HG03460 (cell line): Measurements from ENCODE around the gene SIPA1L3.

Experiments used
- ATAC-seq: cut with Tn5 transposase; IDR thresholded peaks from one replicate; pipeline ENCODE4 v1.9.1; 2021; ENCODE audit not compliant: unreplicated experiment

SIPA1L3 gene

DNA sequence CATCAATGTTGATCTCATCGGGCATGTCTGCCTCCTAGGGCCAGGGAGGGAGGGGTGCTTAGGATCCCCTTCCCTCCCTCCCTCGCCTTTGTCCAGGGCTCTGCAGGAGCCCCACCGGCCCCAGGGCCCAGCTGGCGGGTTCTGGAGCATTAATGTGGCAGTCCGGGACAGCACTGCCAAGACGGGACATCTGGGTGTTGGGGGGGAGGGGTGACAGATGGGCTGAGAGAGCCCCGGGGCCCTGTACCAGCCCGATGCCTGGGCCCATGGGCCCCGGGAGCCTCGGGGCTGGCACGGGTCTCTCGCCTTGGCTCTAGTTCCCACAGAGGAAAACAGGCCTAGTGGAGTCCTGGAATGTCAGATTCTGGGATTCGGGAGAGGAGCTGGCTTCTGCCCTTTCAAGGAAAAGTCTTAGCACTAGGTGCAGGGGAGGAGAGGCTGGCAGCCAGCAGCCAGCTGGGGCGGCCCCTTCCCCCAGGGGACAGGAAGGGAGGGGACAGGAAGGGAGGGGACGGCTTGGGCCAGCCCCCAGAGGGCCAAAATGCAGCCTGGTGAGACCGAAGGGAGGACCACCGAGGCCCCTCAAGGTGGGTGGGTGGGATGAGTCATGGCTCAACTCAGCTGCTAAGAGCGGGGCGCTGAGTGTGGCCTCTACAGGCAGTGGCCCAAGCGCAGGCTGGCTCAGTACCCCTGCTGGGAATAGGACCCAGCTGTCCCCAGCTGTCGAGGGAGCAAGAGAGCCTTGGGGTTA lies 346.1 kb downstream of the SIPA1L3 start:
- no peak for ATAC-seq

DNA sequence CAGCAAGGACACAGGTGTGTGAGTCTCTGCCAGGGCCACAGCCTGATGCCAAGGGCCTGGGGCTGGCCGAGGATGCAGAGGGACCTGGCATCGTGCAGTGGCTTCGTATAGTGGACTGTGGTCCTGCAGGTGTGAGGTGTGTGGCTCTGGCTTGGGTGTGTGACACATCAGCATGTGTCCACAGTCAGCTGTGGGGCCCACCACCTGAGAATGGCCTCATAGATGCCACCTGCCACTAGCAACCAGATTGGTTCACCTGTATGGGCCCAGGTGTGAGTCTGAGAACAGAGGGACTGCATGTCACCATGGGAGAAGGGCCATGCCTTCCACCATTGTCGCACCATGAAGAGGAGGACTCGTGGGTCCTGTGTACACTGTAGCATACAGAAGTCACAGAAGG lies 346.8 kb downstream of the SIPA1L3 start:
- ATAC-seq, result no peak

DNA sequence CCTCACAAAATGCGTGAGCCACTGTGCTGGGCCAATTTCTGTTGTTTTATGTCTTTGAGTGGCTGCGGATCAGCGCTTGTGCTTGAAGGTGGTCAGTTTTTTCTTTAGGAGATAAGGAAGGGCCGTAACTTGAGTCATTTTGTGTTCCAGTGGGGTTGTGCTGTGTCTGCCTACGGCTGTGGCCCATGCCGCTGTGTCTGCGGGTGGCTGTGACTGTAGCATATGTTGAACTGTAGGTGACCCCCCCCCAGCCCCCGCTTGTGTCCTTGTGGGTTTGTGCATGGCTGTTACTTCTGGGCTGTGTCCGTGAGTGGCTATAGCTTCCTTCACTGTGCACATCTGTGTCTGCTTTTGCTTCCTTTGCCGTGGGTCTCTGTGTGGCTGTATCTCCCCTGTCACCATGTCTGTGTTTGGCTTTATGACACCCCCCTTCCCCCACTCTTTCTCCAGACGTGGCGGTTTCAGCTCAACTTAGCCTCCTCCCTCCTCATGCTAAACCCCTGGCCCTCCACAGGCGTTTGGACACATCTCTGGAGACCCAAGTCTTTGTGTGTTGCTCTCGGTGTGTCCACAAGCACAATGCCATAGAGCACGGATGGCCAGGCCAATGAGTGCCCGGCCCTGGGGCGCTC lies 348.5 kb downstream of the SIPA1L3 start:
- no peak for ATAC-seq
